HG02852 (cell line): ENCODE measurements around the gene SGMS2.
A peak's percentile ranks its signal among the peaks of the same experiment; 100 is the strongest.
"Not testable (repeated sequence)": the region's sequence is repeated elsewhere in the genome, so short reads cannot be mapped to it uniquely, and the experiment has no call there.

Source experiments
- ATAC-seq: cut with Tn5 transposase; IDR thresholded peaks from one replicate; pipeline ENCODE4 v1.9.1; 2021; ENCODE audit warnings: mild to moderate bottlenecking, moderate library complexity; ENCODE audit not compliant: unreplicated experiment

Gene SGMS2

DNA sequence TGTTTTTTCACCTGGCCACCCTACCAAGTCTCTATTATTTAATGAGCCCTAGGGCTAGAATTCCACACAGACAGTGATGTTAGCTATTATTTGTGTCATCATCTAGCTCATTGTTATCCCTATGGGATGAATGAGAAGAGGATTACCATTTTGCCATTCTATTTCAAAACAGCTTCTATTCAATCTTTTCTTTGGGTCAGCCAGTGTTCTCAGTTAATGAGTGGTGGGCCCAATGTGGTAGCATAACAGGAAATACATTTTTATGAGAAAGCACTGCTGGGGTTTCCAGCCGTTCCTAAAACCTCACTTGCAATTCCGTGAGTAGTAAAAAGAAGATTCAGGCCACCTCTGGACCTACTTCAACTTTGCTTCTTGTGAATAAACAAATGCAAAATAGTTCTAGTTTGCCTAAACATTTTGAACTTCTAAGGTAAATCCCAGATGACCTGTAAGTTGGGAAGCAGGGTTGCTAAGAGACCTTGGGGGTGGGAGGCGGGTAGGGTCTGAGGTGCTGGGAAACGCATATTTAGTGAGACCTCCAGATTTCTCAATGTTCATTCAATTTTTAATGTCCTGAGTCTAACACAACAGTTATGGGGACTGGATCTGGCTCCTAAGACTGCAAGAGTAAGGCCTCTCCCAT is 81.8 kb downstream of the SGMS2 start:
- no peak for ATAC-seq

DNA sequence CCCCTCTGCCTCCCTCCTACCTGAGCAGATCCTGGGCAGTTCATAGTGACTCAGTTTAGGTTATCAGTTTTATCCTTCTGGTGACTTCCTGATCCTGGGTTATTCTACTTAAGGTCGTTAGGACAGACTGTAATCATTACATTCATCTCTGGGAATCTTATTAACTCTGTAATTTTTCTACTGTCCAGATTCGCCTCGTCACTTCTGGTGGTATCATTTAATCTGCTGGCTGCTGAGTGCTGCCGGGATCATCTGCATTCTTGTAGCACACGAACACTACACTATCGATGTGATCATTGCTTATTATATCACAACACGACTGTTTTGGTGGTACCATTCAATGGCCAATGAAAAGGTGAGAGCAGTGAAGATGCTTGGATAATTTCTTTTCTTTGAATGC is 83.6 kb downstream of the SGMS2 start:
- ATAC-seq, result no peak

DNA sequence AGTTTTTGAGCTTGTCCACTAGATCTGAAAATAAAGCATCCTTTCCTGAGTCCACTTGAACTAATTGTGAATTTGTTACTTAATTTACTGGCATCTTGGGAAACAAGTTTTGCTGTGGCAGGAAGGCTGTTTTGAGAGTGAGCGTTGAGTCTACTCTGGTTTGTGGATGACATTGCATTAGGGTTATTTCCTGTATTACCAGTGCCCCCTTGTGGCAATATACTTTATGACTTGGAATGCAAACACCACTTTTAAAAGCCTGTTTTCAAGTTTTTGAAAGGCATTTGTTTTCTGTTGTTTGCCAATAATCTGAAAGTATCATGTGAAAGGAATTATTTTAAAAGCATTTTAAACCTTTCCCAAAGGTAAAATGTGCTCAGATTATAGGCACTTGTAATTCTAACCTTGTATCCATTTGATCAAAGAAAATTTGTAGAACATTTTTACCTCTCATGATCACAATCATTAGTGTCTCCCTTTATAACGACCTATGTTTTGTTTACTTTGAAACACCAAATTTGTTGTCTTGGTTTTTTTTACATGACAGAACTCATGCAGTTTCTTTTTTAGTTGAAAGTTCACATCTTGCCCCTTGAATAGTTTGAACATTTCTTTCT is 88.7 kb downstream of the SGMS2 start:
- peak; percentile 96 for ATAC-seq

DNA sequence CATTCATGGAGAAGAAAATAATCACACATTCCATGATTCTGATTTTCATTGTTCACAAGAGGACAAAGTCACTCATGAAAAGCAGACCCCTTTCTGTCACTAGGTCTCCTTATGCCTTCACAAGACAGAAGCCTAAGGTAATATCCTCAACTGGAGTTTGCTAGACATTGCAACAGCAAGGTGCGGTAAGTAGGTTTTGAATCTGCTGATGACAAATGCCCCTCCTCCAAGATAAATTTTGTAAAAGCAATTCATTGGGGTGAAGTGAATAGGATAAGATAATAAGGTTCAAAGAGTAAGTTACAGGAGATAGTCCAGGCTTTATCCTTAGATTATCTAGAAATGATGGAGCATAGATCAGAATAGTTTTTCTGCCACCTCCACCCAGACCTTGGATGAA is 90.5 kb downstream of the SGMS2 start:
- no peak for ATAC-seq

DNA sequence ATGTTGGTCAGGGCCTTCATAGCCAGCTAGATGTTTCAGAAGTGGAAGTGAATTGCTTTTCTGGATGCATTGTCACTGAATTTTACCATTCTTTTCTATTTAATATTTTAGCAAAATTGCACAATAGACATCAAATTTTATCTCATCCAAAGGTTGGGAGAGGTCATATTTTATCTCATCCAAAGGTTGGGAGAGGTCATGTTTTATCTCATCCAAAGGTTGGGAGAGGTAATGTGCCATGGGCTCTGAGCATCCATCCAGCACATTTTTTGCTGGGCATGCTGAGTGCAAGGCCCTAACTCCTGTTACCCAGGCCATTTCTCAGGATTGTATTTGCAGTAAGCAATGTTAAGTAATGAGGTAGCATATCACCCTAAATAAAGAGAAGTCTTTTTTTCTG is 91.9 kb downstream of the SGMS2 start:
- ATAC-seq, result no peak

DNA sequence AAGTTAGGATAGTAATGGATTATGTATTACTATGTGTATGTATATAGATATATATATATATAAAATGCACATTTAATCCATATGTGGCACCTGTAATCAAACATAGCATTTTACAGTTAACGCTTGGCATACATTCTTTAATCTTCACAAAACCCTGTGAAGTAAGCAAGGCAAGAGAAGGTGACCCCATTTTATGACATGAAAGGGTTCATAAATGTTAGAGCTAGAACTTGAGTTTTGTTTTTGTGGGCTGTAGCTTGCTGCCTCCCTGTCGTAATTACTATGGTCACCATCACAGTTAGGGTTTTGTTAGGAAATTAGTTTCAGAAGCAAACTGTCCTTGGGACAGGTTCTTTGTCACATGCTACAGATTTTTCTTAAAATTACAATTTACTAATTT is 92.8 kb downstream of the SGMS2 start:
- ATAC-seq, result no peak

DNA sequence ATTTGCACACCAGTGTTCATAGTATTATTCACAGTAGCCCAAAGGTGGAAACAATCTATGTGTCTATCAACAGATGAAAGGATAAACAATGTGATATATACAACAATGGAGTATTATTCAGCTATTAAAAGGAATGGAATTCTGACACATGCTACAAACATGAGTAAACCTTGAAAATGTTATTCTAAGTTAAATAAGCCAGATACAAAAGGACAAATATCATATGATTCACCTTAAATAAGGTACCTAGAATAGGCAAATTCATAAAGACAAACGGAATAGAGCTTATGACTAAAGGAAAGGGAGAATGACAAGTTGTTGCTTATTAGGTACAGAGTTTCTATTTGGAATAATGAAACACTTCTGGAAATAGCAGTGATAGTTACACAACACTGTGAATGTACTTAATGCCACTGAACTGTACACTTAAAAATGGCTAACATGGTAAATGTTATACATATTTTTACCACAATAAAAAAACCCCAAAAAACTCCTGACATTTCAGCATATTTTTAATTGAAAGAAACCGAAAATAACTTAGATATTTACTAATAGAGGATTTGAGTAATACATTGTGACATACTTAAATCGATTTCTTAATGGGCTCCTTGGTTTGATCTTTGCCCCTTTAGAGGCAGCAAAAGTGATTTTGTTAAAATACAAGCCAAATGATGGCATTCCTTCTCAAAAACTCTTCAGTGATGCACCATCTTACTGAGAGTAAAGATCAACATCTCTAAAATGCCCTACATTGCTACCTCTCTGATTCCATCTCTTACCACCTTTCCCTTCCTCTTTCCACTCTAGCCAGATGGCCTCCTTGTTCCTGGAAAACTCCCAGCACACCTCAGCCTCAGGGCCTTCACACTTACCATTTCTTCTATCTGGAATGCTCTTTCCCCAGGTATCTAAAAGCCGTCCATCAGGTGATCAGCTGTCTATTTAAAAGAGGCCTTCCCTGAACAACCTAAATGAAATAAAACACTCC is 98.0 kb downstream of the SGMS2 start:
- ATAC-seq, result no peak

DNA sequence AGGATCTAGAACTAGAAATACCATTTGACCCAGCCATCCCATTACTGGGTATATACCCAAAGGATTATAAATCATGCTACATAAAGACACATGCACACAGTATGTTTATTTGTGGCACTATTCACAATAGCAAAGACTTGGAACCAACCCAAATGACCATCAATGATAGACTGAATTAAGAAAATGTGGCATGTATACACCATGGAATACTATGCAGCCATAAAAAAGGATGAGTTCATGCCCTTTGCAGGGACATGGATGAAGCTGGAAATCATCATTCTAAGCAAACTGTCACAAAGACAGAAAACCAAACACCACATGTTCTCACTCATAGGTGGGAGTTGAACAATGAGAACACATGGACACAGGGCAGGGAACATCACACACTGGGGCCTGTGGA is 101.0 kb downstream of the SGMS2 start:
- ATAC-seq, result not testable (repeated sequence)

DNA sequence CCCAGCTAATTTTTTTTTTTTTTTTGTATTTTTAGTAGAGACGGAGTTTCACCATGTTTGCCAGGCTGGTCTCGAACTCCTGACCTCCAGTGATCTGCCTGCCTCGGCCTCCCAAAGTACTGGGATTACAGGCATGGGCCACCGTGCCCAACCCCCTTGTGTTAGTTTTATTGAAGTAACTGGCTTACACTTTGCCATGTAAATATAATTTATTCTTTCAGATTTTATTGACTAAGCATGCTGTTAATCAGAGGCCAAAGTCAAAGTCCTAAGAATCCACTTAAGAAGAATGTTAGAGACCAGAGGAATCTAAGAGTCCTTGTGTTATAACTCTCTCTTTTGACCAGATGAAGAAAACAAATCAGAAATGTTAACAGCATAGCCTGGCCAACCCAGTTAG is 102.1 kb downstream of the SGMS2 start:
- not testable (repeated sequence) for ATAC-seq

DNA sequence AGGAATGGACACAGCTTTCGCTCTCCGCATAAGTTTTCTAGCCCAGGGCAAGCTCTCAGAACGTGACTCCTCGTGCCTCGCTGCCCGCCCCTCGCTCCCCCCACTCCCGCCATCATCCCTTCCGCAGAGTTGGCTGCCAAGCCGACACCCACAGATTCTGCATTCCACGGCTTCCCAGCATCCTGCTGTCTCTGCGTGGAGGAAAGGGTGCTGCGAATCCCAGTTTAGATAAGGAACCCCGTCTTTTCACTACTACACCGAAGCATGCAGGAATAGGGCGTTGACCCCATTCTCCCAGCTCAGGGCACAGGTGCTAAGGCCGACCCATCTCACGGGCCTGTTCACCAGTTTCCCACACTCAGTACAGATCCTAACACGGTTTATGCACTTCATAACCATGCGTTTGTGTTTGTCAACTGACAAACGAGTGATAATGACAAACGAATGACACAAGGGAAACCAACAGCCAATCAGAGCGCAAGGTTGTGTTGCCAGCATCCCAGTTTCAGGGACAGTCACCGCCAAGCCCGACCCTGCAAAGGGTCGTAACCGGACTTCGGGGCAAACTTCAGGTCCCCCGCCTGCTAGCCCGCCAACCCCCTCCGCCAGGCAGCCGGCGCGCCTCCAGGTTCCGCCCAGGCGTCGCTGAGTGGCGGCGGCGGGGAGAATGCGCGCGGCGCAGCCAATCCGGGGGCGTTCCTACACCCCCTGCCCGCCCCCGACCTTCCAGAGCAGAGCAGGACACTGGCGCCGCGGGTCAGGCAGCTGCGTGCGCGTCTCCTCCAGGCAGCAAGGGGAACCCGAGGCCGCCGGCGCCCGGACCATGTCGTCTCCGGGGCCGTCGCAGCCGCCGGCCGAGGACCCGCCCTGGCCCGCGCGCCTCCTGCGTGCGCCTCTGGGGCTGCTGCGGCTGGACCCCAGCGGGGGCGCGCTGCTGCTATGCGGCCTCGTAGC is 106.4 kb downstream of the SGMS2 start, which contains the start of gene CYP2U1:
Gene CYP2U1, plus strand, starts transcription at position 729 of the 954 bp plus-strand sequence. Its CDS starts 95 bp downstream, at position 824.
- ATAC-seq, result peak; percentile 93

DNA sequence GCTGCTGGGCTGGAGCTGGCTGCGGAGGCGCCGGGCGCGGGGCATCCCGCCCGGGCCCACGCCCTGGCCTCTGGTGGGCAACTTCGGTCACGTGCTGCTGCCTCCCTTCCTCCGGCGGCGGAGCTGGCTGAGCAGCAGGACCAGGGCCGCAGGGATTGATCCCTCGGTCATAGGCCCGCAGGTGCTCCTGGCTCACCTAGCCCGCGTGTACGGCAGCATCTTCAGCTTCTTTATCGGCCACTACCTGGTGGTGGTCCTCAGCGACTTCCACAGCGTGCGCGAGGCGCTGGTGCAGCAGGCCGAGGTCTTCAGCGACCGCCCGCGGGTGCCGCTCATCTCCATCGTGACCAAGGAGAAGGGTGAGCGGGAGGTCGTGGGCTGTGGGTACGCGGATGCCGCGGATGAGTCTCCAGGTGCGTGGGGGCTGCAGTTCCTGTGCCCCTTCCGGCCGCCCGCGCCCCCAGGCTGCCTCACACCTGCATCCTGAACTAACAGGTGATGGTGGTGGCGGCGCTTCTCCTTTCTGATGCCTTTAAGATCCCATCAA is 107.1 kb downstream of the SGMS2 start:
- peak; percentile 28 for ATAC-seq

DNA sequence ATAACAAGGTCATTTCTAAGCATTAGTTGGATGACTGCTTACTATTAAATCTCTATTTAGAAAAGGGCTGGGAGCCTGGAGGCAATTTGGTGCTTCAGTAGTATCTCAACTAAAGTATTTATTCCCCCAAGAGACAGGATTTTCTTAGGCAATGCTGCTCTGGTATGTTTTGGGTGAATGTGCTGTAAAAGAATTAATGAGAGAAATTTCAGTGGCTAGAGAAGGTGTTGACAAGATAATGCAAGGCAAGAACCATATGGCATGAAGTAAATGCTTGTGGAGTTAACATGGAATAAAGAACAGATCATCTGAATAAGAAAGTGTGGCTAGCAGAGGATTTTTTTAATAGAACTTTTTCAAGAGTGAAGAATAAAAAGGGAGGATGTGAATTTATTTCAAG is 110.5 kb downstream of the SGMS2 start:
- ATAC-seq, result no peak

DNA sequence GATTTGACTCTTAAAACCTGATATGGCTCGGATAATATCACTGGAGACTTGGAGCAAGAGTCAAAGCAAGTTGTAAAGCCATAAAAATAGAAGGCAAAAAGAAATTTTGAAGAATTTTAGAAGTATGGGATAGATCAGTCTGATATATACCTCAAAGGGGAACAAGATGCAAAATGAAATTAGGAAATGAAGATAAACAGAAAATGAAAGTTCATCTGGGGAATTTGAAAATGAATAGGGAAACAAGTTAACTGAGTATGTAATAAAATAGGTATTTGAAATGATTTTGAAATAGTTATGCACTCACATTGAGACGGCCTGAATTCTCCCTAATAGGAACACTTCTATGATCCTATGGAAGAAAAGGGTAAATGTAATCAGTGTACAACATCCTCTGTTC is 112.3 kb downstream of the SGMS2 start:
- ATAC-seq, result peak; percentile 49

DNA sequence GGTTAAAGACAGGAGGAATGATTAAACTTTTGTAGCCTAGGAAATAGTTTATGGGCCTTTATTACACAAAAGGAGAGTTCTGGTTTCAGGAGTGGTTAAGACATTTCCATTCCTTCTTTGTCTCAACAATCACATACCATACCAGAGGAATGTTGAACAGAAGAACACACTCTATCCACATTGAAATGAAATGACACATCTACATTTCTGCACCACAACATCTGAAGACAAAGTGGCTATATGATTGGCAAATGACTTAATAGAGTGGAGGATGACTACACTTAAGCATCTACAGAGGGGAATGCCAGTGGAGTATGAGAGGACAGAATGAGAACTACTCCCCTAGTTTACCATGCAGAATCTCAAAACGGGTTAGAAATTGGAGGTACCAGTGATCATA is 114.6 kb downstream of the SGMS2 start:
- no peak for ATAC-seq

DNA sequence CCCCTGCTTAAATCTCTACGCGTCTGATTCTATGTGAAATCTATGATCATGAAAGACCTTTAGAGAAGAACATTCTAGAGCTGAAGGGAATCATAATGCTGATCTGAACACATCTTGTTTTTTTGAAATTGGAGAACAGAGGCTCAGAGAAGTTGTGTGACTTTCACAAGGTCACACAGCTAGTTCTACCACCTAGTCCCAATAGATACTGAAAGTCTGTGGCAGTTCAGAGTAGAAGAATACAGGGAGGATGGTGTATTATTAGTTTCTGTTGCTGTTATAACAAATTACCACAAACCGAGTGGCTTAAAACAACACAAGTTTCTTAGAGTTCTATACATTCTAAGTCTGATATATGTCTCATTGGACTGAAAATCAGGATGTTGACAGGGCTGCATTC is 121.1 kb downstream of the SGMS2 start:
- no peak for ATAC-seq

DNA sequence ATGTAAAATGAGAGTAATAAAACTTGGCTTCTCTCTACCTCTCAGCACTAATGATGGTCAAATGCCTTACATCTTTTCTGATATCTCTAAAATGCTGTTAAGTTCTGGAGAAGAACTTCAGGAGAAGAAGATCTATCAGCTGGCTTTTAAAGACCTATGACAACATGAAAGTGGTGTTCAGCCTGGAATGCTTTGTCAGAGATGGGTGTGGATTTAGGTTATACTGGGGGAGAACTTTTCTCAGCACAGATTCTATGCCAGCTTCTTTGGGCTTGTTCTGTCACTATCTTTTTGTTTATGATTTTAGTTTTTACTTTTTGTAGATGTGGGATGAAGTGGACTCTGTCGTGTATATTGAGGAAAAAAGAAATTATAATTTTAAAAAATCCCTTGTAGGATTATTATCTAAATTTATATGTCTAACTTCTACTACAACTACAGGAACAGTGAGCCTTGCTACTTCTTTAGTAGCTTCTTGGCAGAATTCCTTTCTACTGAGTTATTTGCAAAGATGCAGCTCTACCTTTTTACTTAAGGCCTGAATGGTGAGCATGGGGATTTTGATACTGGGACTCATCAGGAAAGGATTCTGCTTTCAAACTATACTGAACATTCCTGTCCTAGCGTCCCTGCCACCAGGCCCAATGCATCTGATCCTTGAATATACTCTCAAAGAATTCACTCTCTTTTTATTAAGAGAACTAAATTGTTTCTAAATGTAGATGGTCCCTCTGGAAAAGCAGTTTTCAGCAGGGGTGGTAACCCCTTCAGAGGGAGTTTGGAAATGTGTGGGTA is 126.2 kb downstream of the SGMS2 start:
- no peak for ATAC-seq

DNA sequence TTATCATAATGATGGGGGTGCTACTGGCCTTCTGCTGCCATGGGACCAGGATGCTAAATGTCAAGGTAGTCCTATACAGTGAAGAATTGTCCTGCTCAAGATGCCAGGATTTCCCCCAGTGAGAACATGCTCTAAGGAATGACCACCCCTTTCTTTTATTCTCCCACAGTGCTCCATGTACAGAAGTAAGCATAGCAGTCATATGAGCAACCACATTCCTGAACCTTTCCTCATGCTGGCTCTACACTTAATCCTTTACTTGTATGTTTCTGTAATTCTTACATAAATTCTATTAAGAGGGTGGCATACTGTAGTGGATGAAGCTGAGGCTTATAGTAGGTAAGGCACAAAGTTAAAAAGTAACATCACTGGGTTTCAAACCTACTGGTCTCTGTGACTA is 126.8 kb downstream of the SGMS2 start:
- no peak for ATAC-seq

DNA sequence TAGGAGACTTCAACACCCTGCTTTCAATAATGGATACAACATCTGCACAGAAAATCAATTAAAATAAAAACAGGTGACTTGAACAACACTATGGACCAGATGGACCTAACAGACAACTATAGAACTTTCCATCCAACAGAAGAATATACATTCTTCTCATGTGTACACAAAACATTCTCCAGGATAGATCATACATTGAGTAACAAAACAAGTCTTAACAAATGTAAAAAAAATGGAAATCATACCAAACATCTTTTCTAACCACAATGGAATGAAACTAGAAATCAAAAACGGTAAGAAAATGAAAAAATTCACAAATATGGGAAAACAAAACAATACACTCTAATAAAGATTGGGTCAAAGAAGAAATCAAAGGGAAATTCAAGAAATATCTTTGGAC is 131.3 kb downstream of the SGMS2 start:
- ATAC-seq, result no peak
